Esophagus squamous epithelium (tissue), 5 donors: ENCODE measurements around the gene MAX. TPM values are rescaled to one million over a fixed set of nuclear protein-coding genes. Genes with fewer than 3 reads are reported as not detected.

Experiments
- DNase-seq: peaks from one replicate; lab custom pipeline; 2025; lab: John Stamatoyannopoulos, UW
- H3K27ac ChIP-seq, 4 donors: fragments of 200-600 bp; sonication (generic); one replicate each; pipeline ENCODE4 v1.5.1; 2016 to 2019; ENCODE audit warnings: mild to moderate bottlenecking in 1 of 4
- H3K27me3 ChIP-seq, 4 donors: fragments of 200-600 bp; sonication (generic); 1 replicate in 3 of 4; 2 replicates in 1 of 4; pipeline versions ENCODE4 v1.5.1 to v1.6.0; 2017 to 2021; ENCODE audit warnings: antibody characterized with exemption in 1 of 4
- H3K36me3 ChIP-seq, 3 donors: fragments of 200-600 bp; sonication (generic); one replicate each; pipeline ENCODE4 v1.5.1; 2016 to 2019
- H3K4me1 ChIP-seq, 3 donors: fragments of 200-600 bp; sonication (generic); one replicate each; pipeline ENCODE4 v1.5.1; 2017 to 2019
- H3K4me3 ChIP-seq, 4 donors: fragments of 200-600 bp; sonication (generic); 1 replicate in 3 of 4; 2 replicates in 1 of 4; pipeline ENCODE4 v1.5.1; 2016 to 2019; ENCODE audit warnings: mild to moderate bottlenecking in 2 of 4, moderate library complexity in 1 of 4
- H3K9me3 ChIP-seq, 3 donors: fragments of 200-600 bp; sonication (generic); one replicate each; pipeline ENCODE4 v1.5.1; 2016 to 2019
- POLR2A ChIP-seq, 4 donors: fragments of 450-650 bp; IDR thresholded peaks; one replicate each; pipeline ENCODE4 v1.6.1; 2017; ENCODE audit warnings: antibody characterized with exemption in 4 of 4, mild to moderate bottlenecking in 4 of 4, moderate library complexity in 3 of 4
- WGBS, 2 donors: methylation state at CpG; one replicate each; pipeline ENCODE4 v1.1.5; 2018; 5-methylcytosine and 5-hydroxymethylcytosine counted together
- intact Hi-C: fragments of 100-400 bp; cut with DNase I; formaldehyde crosslinking; loops from one replicate; pipeline ENCODE4 v1.15.0; 2022
- total RNA-seq, 4 donors: library from RNA; depleted of rRNA; stranded (reverse); fragments of >200 nt; gene quantifications; one replicate each; pipeline ENCODE4 v1.1.0, GENCODE V29; 2016
- TF ChIP-seq, protein P1 (sequence below), 6 experiments: fragments of 450-650 bp in 4 of 6; fragments of 200-600 bp in 2 of 6; sonication (generic) in 2 of 6; IDR thresholded peaks; one replicate each; pipeline ENCODE4 v1.5.1; 2016 to 2019; ENCODE audit warnings: antibody characterized with exemption in 6 of 6, mild to moderate bottlenecking in 4 of 6, moderate library complexity in 4 of 6
- donor health status: DM: yes; HTN: yes; CAD: no.

The MAX gene
- total RNA-seq, 4 donors from 2014 or later = 45.3 to 88.7 (median 46.3) TPM

DNA sequence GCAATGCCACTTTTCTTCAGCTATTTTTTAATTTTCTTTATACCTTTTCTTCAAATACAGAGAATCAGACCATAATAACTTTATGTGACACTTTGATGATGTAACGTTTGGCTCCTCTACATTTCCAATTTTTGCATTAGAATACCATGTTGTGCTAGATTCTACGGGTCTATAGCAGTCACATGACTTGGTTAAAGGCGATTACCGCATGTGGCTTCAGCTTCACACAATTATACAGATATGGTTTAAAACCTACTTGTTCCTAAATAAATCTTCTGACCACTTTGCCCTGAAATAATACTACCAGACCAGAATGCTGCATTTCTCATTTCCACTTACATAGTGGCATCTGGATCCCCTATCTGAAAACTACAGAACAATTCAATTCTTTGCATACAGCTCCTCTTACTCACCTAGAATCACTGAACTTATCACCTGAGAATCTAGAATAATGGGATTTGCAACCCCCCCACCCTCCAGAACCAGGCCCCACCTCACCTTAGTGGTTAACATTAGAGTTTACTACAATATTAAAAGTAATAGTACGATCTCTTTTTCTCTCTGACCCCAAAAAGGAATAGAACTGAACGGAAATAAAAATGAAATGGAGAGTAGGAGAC lies 1.3 kb downstream of the MAX start:
- H3K27ac ChIP-seq = peak overlapping the region; percentile 51 to 99 (median 96)
- no peak for DNase-seq
- H3K27me3 ChIP-seq = no peaks in the 10 kb centered on the region
- H3K36me3 ChIP-seq = peaks cover 0 to 25% (median 0%) of the 10 kb centered on the region in 3 donors
- H3K9me3 ChIP-seq = no peaks in the 10 kb centered on the region
- TF ChIP-seq, protein P1, sequence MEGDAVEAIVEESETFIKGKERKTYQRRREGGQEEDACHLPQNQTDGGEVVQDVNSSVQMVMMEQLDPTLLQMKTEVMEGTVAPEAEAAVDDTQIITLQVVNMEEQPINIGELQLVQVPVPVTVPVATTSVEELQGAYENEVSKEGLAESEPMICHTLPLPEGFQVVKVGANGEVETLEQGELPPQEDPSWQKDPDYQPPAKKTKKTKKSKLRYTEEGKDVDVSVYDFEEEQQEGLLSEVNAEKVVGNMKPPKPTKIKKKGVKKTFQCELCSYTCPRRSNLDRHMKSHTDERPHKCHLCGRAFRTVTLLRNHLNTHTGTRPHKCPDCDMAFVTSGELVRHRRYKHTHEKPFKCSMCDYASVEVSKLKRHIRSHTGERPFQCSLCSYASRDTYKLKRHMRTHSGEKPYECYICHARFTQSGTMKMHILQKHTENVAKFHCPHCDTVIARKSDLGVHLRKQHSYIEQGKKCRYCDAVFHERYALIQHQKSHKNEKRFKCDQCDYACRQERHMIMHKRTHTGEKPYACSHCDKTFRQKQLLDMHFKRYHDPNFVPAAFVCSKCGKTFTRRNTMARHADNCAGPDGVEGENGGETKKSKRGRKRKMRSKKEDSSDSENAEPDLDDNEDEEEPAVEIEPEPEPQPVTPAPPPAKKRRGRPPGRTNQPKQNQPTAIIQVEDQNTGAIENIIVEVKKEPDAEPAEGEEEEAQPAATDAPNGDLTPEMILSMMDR (IDR thresholded peaks at IDR 0.05) = no peak
- no peak for TF ChIP-seq POLR2A (IDR thresholded peaks at IDR 0.05)
- WGBS, 2 donors = 8 to 12% methylated on average over 6 of the region's 6 CpGs
- peak overlapping the region; percentile 95 to 100 (median 98) for H3K4me3 ChIP-seq
- intact Hi-C loops = loop anchor here (10.0 kb wide), 1 partner anchor 106 kb away; no protein-coding TSS in a partner anchor
- peaks cover 21 to 61% (median 45%) of the 10 kb centered on the region in 3 donors for H3K4me1 ChIP-seq

DNA sequence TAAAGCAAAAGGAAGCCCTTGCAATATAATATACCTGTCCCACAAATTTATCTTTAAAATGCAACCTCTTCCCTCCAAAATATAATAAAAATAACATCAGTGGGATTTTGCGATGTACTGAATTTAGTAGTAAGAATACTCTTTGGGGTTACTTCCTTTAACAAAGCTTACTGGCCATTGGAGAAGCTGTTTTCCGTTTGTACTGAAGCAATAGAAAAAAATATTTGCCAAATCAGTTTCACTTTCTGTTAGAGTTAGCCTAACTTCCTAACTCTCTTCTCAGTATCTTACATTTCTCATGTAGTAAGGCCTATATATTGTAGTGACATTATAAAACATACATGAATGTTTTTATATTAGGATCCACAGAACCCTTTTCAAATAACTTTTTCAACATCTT lies 3.7 kb downstream of the MAX start:
- H3K27ac ChIP-seq = peak overlapping the region in 3 of 4 donors; percentile 76 to 99 (median 79)
- no peaks in the 10 kb centered on the region for H3K9me3 ChIP-seq
- no peak for TF ChIP-seq POLR2A (IDR thresholded peaks at IDR 0.05)
- TF ChIP-seq, protein P1 (IDR thresholded peaks at IDR 0.05) = no peak
- peaks cover 28 to 85% (median 58%) of the 10 kb centered on the region in 3 donors for H3K4me1 ChIP-seq
- WGBS, 2 donors = 5 to 6% methylated on average over 2 of the region's 2 CpGs
- no peak for DNase-seq
- intact Hi-C loops = no loop called here
- peaks cover 0 to 37% (median 1%) of the 10 kb centered on the region in 3 donors for H3K36me3 ChIP-seq
- peak overlapping the region in 2 of 4 donors; percentile 4 to 36 for H3K4me3 ChIP-seq
- no peaks in the 10 kb centered on the region for H3K27me3 ChIP-seq

DNA sequence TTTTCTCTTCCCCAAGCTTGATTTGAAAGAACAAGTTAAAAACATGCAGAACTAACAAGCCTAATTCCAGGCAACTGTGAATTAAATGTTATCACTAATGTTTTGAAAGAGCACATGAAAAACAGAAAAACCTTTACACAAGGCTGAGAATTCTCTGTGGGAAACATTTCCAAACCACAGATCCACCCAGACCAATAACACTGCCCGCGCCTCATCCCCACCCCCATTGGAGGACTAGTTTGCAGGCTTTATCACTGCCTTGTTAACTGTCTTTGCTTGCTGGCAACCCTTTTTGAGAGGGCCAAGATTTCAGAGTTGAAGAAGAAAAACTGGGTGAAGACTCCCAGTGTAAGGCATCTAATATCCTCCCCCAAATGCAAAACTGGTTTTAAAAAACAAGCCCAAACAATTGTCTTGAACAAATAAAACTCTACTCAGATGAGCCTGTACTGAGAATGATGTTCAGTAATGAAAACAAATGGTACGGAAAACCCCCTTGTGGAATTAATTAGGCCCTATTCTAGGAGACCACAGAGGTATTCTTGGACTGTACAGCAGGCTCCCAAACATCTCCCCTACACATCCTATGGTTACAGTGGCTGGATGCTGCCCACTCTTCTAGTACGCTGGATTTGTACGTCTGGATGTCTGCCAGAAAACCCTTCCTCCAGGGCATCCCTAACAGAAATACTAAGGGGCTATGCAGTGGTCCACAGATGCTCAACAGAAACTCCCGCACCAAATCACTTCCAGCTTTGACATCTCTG lies 5.8 kb downstream of the MAX start:
- TF ChIP-seq POLR2A (IDR thresholded peaks at IDR 0.05) = no peak
- TF ChIP-seq, protein P1 (IDR thresholded peaks at IDR 0.05) = no peak
- H3K36me3 ChIP-seq = peaks cover 4 to 57% (median 6%) of the 10 kb centered on the region in 3 donors
- peaks cover 28 to 99% (median 57%) of the 10 kb centered on the region in 3 donors for H3K4me1 ChIP-seq
- H3K27me3 ChIP-seq = no peaks in the 10 kb centered on the region
- intact Hi-C loops = no loop called here
- 27 to 35% methylated on average over 5 to 6 of the region's 6 CpGs for WGBS, 2 donors
- H3K9me3 ChIP-seq = no peaks in the 10 kb centered on the region
- DNase-seq = no peak
- no peak overlapping the region for H3K4me3 ChIP-seq
- H3K27ac ChIP-seq = peak overlapping the region; percentile 33 to 99 (median 78)

DNA sequence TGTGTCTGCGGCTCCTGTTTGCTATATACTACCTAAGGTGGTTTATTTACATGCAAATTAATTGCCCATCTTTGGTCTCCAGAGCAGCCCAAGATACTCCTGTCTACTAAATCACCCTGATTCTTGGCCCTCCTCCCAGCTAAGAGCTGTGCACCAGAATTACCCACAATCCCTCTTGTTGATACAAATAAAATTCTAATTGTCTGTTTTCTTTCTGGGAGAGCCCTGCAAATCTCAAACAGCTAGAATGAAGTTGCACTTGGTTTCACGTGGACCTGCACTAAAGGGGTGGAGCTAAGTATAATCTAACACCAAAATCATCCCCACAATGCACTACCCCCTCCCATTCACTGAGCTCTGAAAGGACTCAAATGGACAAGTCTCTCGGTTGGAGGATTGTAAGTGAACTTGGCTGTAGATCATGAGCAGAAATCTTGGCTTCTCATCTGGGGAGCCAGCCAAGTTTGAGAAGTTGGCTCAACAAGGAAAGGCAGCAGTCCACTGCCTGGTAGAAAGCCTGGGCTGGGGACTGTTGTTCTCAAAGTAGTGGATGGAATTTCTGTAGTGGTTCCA lies 6.6 kb downstream of the MAX start:
- peaks cover 4 to 65% (median 6%) of the 10 kb centered on the region in 3 donors for H3K36me3 ChIP-seq
- no peak for TF ChIP-seq POLR2A (IDR thresholded peaks at IDR 0.05)
- TF ChIP-seq, protein P1 (IDR thresholded peaks at IDR 0.05) = no peak
- H3K9me3 ChIP-seq = no peaks in the 10 kb centered on the region
- 20 to 32% methylated on average over 3 of the region's 3 CpGs for WGBS, 2 donors
- H3K27ac ChIP-seq = peak overlapping the region; percentile 14 to 99 (median 78)
- H3K4me1 ChIP-seq = peaks cover 25 to 100% (median 53%) of the 10 kb centered on the region in 3 donors
- no peak for DNase-seq
- no peak overlapping the region for H3K4me3 ChIP-seq
- intact Hi-C loops = no loop called here
- no peaks in the 10 kb centered on the region for H3K27me3 ChIP-seq
